K562 (cell line): ENCODE measurements around the gene CNOT1. TPM values are rescaled to one million over a fixed set of nuclear protein-coding genes. Genes with fewer than 3 reads are reported as not detected.

Experiments used
- ARID3B ChIP-seq: fragments of 250-450 bp; sonication (Bioruptor Pico); IDR thresholded peaks from 2 replicates; pipeline ENCODE4 v1.4.0; 2020; ENCODE audit warnings: borderline replicate concordance
- CBFA2T2 ChIP-seq: fragments of 450-650 bp; conservative IDR thresholded peaks from 2 replicates; pipeline ENCODE4 v1.6.1; 2017; ENCODE audit warnings: mild to moderate bottlenecking
- CBX2 ChIP-seq: fragments of 200-600 bp; sonication (generic); IDR thresholded peaks from one replicate; pipeline ENCODE4 v1.6.1; 2012; ENCODE audit warnings: mild to moderate bottlenecking, low read length, inconsistent platforms; ENCODE audit not compliant: insufficient read depth, poor library complexity, severe bottlenecking
- CEBPG ChIP-seq, 3 experiments: fragments of 200-800 bp in 1 of 3; sonication (Bioruptor generic) in 1 of 3; sonication (generic) in 1 of 3; formaldehyde crosslinking in 1 of 3; IDR thresholded peaks in 2 of 3; conservative IDR thresholded peaks in 1 of 3; 2 replicates each; pipeline versions ENCODE4 v1.6.1 to v1.8.0; 2016 to 2022; ENCODE audit warnings: missing compliant biosample characterization in 2 of 3, missing genetic modification characterization in 2 of 3, mild to moderate bottlenecking in 1 of 3, missing genetic modification reagents in 1 of 3
- CGGBP1 ChIP-seq: fragments of 250-450 bp; sonication (Bioruptor Pico); IDR thresholded peaks from 2 replicates; pipeline ENCODE4 v1.9.0; 2021; ENCODE audit warnings: mild to moderate bottlenecking
- CHD2 ChIP-seq: IDR thresholded peaks from 2 replicates; pipeline ENCODE4 v1.6.1; 2011; ENCODE audit warnings: low read depth, low read length
- E2F3 ChIP-seq: fragments of 250-450 bp; sonication (Bioruptor Pico); IDR thresholded peaks from 2 replicates; pipeline ENCODE4 v1.4.0; 2020; ENCODE audit warnings: mild to moderate bottlenecking
- FOXJ2 ChIP-seq: fragments of 200-800 bp; sonication (Bioruptor generic); IDR thresholded peaks from 2 replicates; pipeline ENCODE4 v1.6.1; 2016; ENCODE audit warnings: missing genetic modification characterization, missing compliant biosample characterization
- GATA2 ChIP-seq: sonication (generic); formaldehyde crosslinking; IDR thresholded peaks from 2 replicates; pipeline ENCODE4 v1.4.0; 2020; ENCODE audit warnings: mild to moderate bottlenecking, missing genetic modification reagents
- GATAD2B ChIP-seq: fragments of 450-650 bp; IDR thresholded peaks from 2 replicates; pipeline ENCODE4 v1.6.1; 2017; ENCODE audit warnings: mild to moderate bottlenecking, borderline replicate concordance
- HDAC2 ChIP-seq: fragments of 450-650 bp; IDR thresholded peaks from 2 replicates; pipeline ENCODE4 v1.6.1; 2016; ENCODE audit warnings: mild to moderate bottlenecking
- MLX ChIP-seq, 2 experiments: fragments of 450-650 bp in 1 of 2; sonication (generic) in 1 of 2; formaldehyde crosslinking; conservative IDR thresholded peaks; 2 replicates each; pipeline versions ENCODE4 v1.4.0 to v1.8.1; 2020 to 2022; ENCODE audit warnings: mild to moderate bottlenecking in 1 of 2, missing genetic modification reagents in 1 of 2
- NCOA2 ChIP-seq, 2 experiments: fragments of 450-650 bp; IDR thresholded peaks; 2 replicates each; pipeline ENCODE4 v1.6.1; 2018; ENCODE audit warnings: mild to moderate bottlenecking in 2 of 2, moderate library complexity in 1 of 2; ENCODE audit not compliant: partially characterized antibody in 2 of 2
- SFPQ ChIP-seq: fragments of 200-400 bp; formaldehyde crosslinking; IDR thresholded peaks from 2 replicates; pipeline ENCODE4 v1.6.1; 2017; ENCODE audit warnings: mild to moderate bottlenecking, low read depth, low read length, moderate library complexity
- STAT5B ChIP-seq: fragments of 250-450 bp; sonication (Bioruptor Pico); IDR thresholded peaks from 2 replicates; pipeline ENCODE4 v1.8.0; 2021; ENCODE audit warnings: mild to moderate bottlenecking, inconsistent platforms
- TFAP4 ChIP-seq: sonication (generic); formaldehyde crosslinking; IDR thresholded peaks from 2 replicates; pipeline ENCODE4 v1.8.0; 2022; ENCODE audit warnings: missing genetic modification reagents, mild to moderate bottlenecking, moderate library complexity, borderline replicate concordance
- ZBTB1 ChIP-seq: sonication (generic); formaldehyde crosslinking; IDR thresholded peaks from 2 replicates; pipeline ENCODE4 v1.8.1; 2023; ENCODE audit warnings: missing genetic modification reagents, low read depth, mild to moderate bottlenecking, borderline replicate concordance
- ZNF639 ChIP-seq, 2 experiments: fragments of 200-800 bp in 1 of 2; sonication (Bioruptor generic) in 1 of 2; sonication (generic) in 1 of 2; formaldehyde crosslinking in 1 of 2; IDR thresholded peaks in 1 of 2; conservative IDR thresholded peaks in 1 of 2; 2 replicates each; pipeline versions ENCODE4 v1.5.0 to v1.6.1; 2016 to 2020; ENCODE audit warnings: missing compliant biosample characterization in 1 of 2, missing genetic modification characterization in 1 of 2, missing genetic modification reagents in 1 of 2
- ZNF668 ChIP-seq: fragments of 250-450 bp; sonication (Bioruptor Pico); IDR thresholded peaks from 2 replicates; pipeline ENCODE4 v1.8.0; 2022; ENCODE audit warnings: mild to moderate bottlenecking, inconsistent platforms
- ZNF717 ChIP-seq: fragments of 250-450 bp; sonication (Bioruptor Pico); IDR thresholded peaks from 2 replicates; pipeline ENCODE4 v1.5.0; 2021
- polyA plus RNA-seq, 8 experiments: library from polyadenylated mRNA; depleted of rRNA in 4 of 8; stranded (reverse) in 5 of 8; unstranded in 3 of 8; fragments of >200 nt; fragmentation: Nextera tagmentation in 2 of 8; fragmentation: Illumina TruSeq in 1 of 8; extraction: Ambion mirVana in 2 of 8; extraction: Trizol in 1 of 8; gene quantifications; 2 replicates each; pipeline versions ENCODE4 v1.2.1 to v1.2.3, GENCODE V29; 2011 to 2014; ENCODE audit warnings: inconsistent platforms in 1 of 8, missing spikeins in 1 of 8
- total RNA-seq, 7 experiments: library from RNA; depleted of rRNA in 6 of 7; stranded (reverse); fragments of >200 nt in 6 of 7; fragmentation: Illumina TruSeq in 2 of 7; extraction: Trizol in 2 of 7; gene quantifications; 2 replicates each; pipeline versions ENCODE4 v1.2.1 to v1.2.3, GENCODE V29; 2011 to 2021; ENCODE audit warnings: low replicate concordance in 1 of 7

The CNOT1 gene
- total and polyA plus RNA-seq, 9 of the 15 experiments (the other 6 are each of a cell fraction or from before 2014, with no cell fraction given) = 110 to 270 (median 220) TPM

GRCh38 chr16:58494981-58495520, 134.6 kb downstream of the CNOT1 start (continued):
- no peak for TF ChIP-seq ZBTB1 (CRISPR knock-in tag)
- no peak for TF ChIP-seq CHD2
- no peak for TF ChIP-seq STAT5B (CRISPR knock-in tag)
- TF ChIP-seq CEBPG (CRISPR knock-in tag; IDR thresholded peaks at IDR 0.05) = no peak
- no peak for TF ChIP-seq CEBPG (tag; conservative IDR thresholded peaks at IDR 0.05 in 1 of 2, IDR thresholded peaks at IDR 0.05 in 1 of 2)
- TF ChIP-seq E2F3 = no peak
- no peak for TF ChIP-seq CGGBP1 (CRISPR knock-in tag)
- TF ChIP-seq HDAC2 = peak; percentile 95
- no peak for TF ChIP-seq SFPQ
- no peak for TF ChIP-seq NCOA2 (IDR thresholded peaks at IDR 0.05; ENCODE audit: partially characterized antibody in 2 of 2)
- TF ChIP-seq MLX (CRISPR knock-in tag; conservative IDR thresholded peaks at IDR 0.05) = no peak
- peak; percentile 99 for TF ChIP-seq FOXJ2 (tag)
- no peak for TF ChIP-seq ARID3B
- TF ChIP-seq GATA2 = no peak
- no peak for TF ChIP-seq CBX2
- no peak for TF ChIP-seq ZNF717 (CRISPR knock-in tag)
- no peak for TF ChIP-seq CBFA2T2
- TF ChIP-seq ZNF639 (CRISPR knock-in tag; conservative IDR thresholded peaks at IDR 0.05 in 1 of 2, IDR thresholded peaks at IDR 0.05 in 1 of 2) = no peak
- no peak for TF ChIP-seq GATAD2B
- no peak for TF ChIP-seq ZNF668 (CRISPR knock-in tag)
- peak; percentile 9; the same call in 1 of the 2 replicates for TF ChIP-seq TFAP4 (CRISPR knock-in tag)
